HL-60 (cell line): ENCODE measurements around the gene C3orf20.

Source experiments
- CTCF ChIP-seq: IDR thresholded peaks from one replicate; pipeline ENCODE4 v1.5.1; 2011; ENCODE audit warnings: low read length, control low read depth, inconsistent platforms; ENCODE audit not compliant: insufficient read depth
- GABPA ChIP-seq: IDR thresholded peaks from 2 replicates; pipeline ENCODE4 v1.6.1; 2012; ENCODE audit warnings: low read depth
- REST ChIP-seq: IDR thresholded peaks from 2 replicates; pipeline ENCODE4 v1.6.1; 2012; ENCODE audit warnings: low read depth; ENCODE audit not compliant: insufficient replicate concordance

- TF ChIP-seq GABPA: no peak
- no peak for TF ChIP-seq CTCF
- no peak for TF ChIP-seq REST
Measured at GRCh38 chr3:14664170-14664569, 10.8 kb upstream of the C3orf20 start.
